Parathyroid adenoma (tissue), 2 donors: ENCODE results near the gene HSD17B2.

Experiments used
- H2AFZ ChIP-seq: fragments of 300-600 bp; sonication (generic); one replicate; pipeline ENCODE4 v1.7.0; 2017; ENCODE audit warnings: antibody characterized with exemption, mild to moderate bottlenecking
- H3K27ac ChIP-seq: fragments of 300-600 bp; sonication (generic); one replicate; pipeline ENCODE4 v1.7.0; 2017
- H3K27me3 ChIP-seq: fragments of 300-600 bp; sonication (generic); one replicate; pipeline ENCODE4 v1.7.0; 2017; ENCODE audit warnings: low read length; ENCODE audit not compliant: control insufficient read depth, insufficient read depth
- H3K36me3 ChIP-seq: fragments of 300-600 bp; sonication (generic); one replicate; pipeline ENCODE4 v1.7.0; 2017; ENCODE audit warnings: low read length; ENCODE audit not compliant: control insufficient read depth, insufficient read depth
- H3K4me1 ChIP-seq: fragments of 300-600 bp; sonication (generic); one replicate; pipeline ENCODE4 v1.7.0; 2017; ENCODE audit warnings: control low read depth
- H3K4me2 ChIP-seq: fragments of 300-600 bp; sonication (generic); one replicate; pipeline ENCODE4 v1.7.0; 2017; ENCODE audit warnings: low read length
- H3K4me3 ChIP-seq: fragments of 300-600 bp; sonication (generic); one replicate; pipeline ENCODE4 v1.7.0; 2017; ENCODE audit warnings: low read depth, low read length
- H3K79me2 ChIP-seq: fragments of 300-600 bp; sonication (generic); one replicate; pipeline ENCODE4 v1.7.0; 2017; ENCODE audit warnings: control low read depth
- H3K9ac ChIP-seq: fragments of 300-600 bp; sonication (generic); one replicate; pipeline ENCODE4 v1.7.0; 2017; ENCODE audit warnings: mild to moderate bottlenecking
- H3K9me3 ChIP-seq: fragments of 300-600 bp; sonication (generic); one replicate; pipeline ENCODE4 v1.7.0; 2017; ENCODE audit warnings: low read length; ENCODE audit not compliant: control insufficient read depth
- CTCF ChIP-seq: fragments of 300-600 bp; sonication (generic); IDR thresholded peaks from one replicate; pipeline ENCODE4 v1.7.0; 2017; ENCODE audit warnings: antibody characterized with exemption, mild to moderate bottlenecking
- donor health status: primary hyperparathyroidism.

HSD17B2 gene

GRCh38 chr16:82147546-82147945, 112.5 kb downstream of the HSD17B2 start:
- Histone ChIP-seq H3K4me1 (no peaks in the 10 kb centered on the region), H3K4me3 (no peak overlapping the region), H2AFZ (no peak overlapping the region), H3K27ac (no peak overlapping the region), H3K27me3 (no peaks in the 10 kb centered on the region), H3K9ac (no peak overlapping the region), H3K9me3 (no peaks in the 10 kb centered on the region), H3K79me2 (no peaks in the 10 kb centered on the region), H3K4me2 (no peak overlapping the region), H3K36me3 (no peaks in the 10 kb centered on the region)
- no peak for TF ChIP-seq CTCF
